Pulmonary artery endothelial cell (primary cell): ENCODE data around the gene TMEM87B. TPM values are rescaled to one million over a fixed set of nuclear protein-coding genes. Genes with fewer than 3 reads are reported as not detected.
"Not testable (repeated sequence)": the region's sequence is repeated elsewhere in the genome, so short reads cannot be mapped to it uniquely, and the experiment has no call there.

Experiments used
- DNase-seq: peaks from one replicate; pipeline ENCODE4 v3.0.0-alpha.2; 2011; ENCODE audit warnings: low read depth, low spot score
- total RNA-seq: library from RNA; depleted of rRNA; stranded (reverse); fragments of >200 nt; gene quantifications from 2 replicates; pipeline ENCODE4 v1.2.3, GENCODE V29; 2014

The TMEM87B gene
- total RNA-seq, 1 donor from 2014 or later: 30.2 TPM

- no peak for DNase-seq
These were observed 66.7 kb downstream of the TMEM87B start for GRCh38 chr2:112121682-112122254.

- DNase-seq: no peak
These were observed 74.0 kb downstream of the TMEM87B start for GRCh38 chr2:112129060-112129459.

GRCh38 chr2:112133344-112133743 lies 78.3 kb downstream of the TMEM87B start:
- DNase-seq: no peak

- DNase-seq: no peak
These were observed 79.1 kb downstream of the TMEM87B start for GRCh38 chr2:112134120-112134519.

- DNase-seq: no peak
These were observed 81.0 kb downstream of the TMEM87B start for GRCh38 chr2:112136096-112136495.

- no peak for DNase-seq
These were observed 82.6 kb downstream of the TMEM87B start for GRCh38 chr2:112137516-112138158.

GRCh38 chr2:112138159-112139032 lies 83.3 kb downstream of the TMEM87B start, which contains the start of gene FBLN7:
Gene FBLN7, plus strand, starts transcription at chr2:112138385. Its CDS starts 271 bp downstream, at chr2:112138656.
- DNase-seq: no peak

- DNase-seq: not testable (repeated sequence)
These were observed 84.1 kb downstream of the TMEM87B start for GRCh38 chr2:112139033-112139614.

GRCh38 chr2:112139661-112140204 lies 84.7 kb downstream of the TMEM87B start:
- DNase-seq: not testable (repeated sequence)

GRCh38 chr2:112140205-112140802 lies 85.2 kb downstream of the TMEM87B start:
- DNase-seq: no peak

GRCh38 chr2:112140899-112141625 lies 86.0 kb downstream of the TMEM87B start:
- no peak for DNase-seq

- no peak for DNase-seq
These were observed 86.5 kb downstream of the TMEM87B start for GRCh38 chr2:112141626-112142007.

- no peak for DNase-seq
These were observed 87.5 kb downstream of the TMEM87B start for GRCh38 chr2:112142525-112143078.

GRCh38 chr2:112143150-112143549 lies 88.1 kb downstream of the TMEM87B start:
- no peak for DNase-seq

GRCh38 chr2:112144966-112145365 lies 89.9 kb downstream of the TMEM87B start:
- no peak for DNase-seq

GRCh38 chr2:112147382-112148168 lies 92.5 kb downstream of the TMEM87B start:
- DNase-seq: no peak

GRCh38 chr2:112148477-112148876 lies 93.4 kb downstream of the TMEM87B start:
- no peak for DNase-seq

GRCh38 chr2:112149194-112149593 lies 94.1 kb downstream of the TMEM87B start:
- no peak for DNase-seq

GRCh38 chr2:112149866-112150435 lies 94.9 kb downstream of the TMEM87B start:
- DNase-seq: no peak
